ENCODE measurements around the gene OR52I1. TPM values are rescaled to one million over a fixed set of nuclear protein-coding genes. Genes with fewer than 3 reads are reported as not detected.

Gene OR52I1
- total and polyA plus RNA-seq, 2 donors from 2014 or later: not detected

GRCh38 chr11:4643076-4643475, 49.2 kb downstream of the OR52I1 start:
- H3K4me1 ChIP-seq (ENCODE audit: control insufficient read depth in 2 of 3, insufficient read depth in 2 of 3, low read depth in 1 of 3, low read length in 3 of 3): no peaks in the 10 kb centered on the region
- no peak overlapping the region for H3K4me3 ChIP-seq (ENCODE audit: low read length in 3 of 3)
- no peak for DNase-seq
- no peak for FAIRE-seq
- no peaks in the 10 kb centered on the region for H3K9me3 ChIP-seq (ENCODE audit: control insufficient read depth in 2 of 3, insufficient read depth in 1 of 3, low read length in 3 of 3)
- TF ChIP-seq CTCF (IDR thresholded peaks at IDR 0.05; ENCODE audit: borderline replicate concordance, extremely low read depth, insufficient read depth): no peak
- no peaks in the 10 kb centered on the region for H3K27me3 ChIP-seq (ENCODE audit: control insufficient read depth, insufficient read depth, low read length)
- intact Hi-C loops (cut with DNase I): no loop called here
- no peak overlapping the region for H3K27ac ChIP-seq (ENCODE audit: low read depth in 2 of 2, low read length in 2 of 2)
- no peak overlapping the region for H3K9ac ChIP-seq (ENCODE audit: low read length in 3 of 3)
- H3K36me3 ChIP-seq (ENCODE audit: control insufficient read depth in 2 of 3, insufficient read depth in 3 of 3, low read length in 3 of 3): no peaks in the 10 kb centered on the region

GRCh38 chr11:4643682-4644081, 49.8 kb downstream of the OR52I1 start, which contains the start of gene OR51E1:
OR51E1 (plus strand) TSS chr11:4643982; CDS start chr11:4652527, 8,545 bp downstream.
- intact Hi-C loops (cut with DNase I): no loop called here
- Histone ChIP-seq H3K27me3 (ENCODE audit: control insufficient read depth, insufficient read depth, low read length) (no peaks in the 10 kb centered on the region), H3K9ac (ENCODE audit: low read length in 3 of 3) (no peak within 1 kb of the TSS), H3K4me1 (ENCODE audit: control insufficient read depth in 2 of 3, insufficient read depth in 2 of 3, low read depth in 1 of 3, low read length in 3 of 3) (no peaks in the 10 kb centered on the region), H3K36me3 (ENCODE audit: control insufficient read depth in 2 of 3, insufficient read depth in 3 of 3, low read length in 3 of 3) (no peaks in the 10 kb centered on the region), H3K27ac (ENCODE audit: low read depth in 2 of 2, low read length in 2 of 2) (no peak within 1 kb of the TSS), H3K9me3 (ENCODE audit: control insufficient read depth in 2 of 3, insufficient read depth in 1 of 3, low read length in 3 of 3) (no peaks in the 10 kb centered on the region), H3K4me3 (ENCODE audit: low read length in 3 of 3) (no peak within 1 kb of the TSS)
- FAIRE-seq (no peak), DNase-seq (no peak)
- no peak for TF ChIP-seq CTCF (IDR thresholded peaks at IDR 0.05; ENCODE audit: borderline replicate concordance, extremely low read depth, insufficient read depth)

GRCh38 chr11:4644233-4644632, 50.4 kb downstream of the OR52I1 start:
- Histone ChIP-seq H3K36me3 (ENCODE audit: control insufficient read depth in 2 of 3, insufficient read depth in 3 of 3, low read length in 3 of 3) (no peaks in the 10 kb centered on the region), H3K27me3 (ENCODE audit: control insufficient read depth, insufficient read depth, low read length) (no peaks in the 10 kb centered on the region), H3K27ac (ENCODE audit: low read depth in 2 of 2, low read length in 2 of 2) (no peak overlapping the region), H3K9ac (ENCODE audit: low read length in 3 of 3) (no peak overlapping the region), H3K4me3 (ENCODE audit: low read length in 3 of 3) (no peak overlapping the region), H3K9me3 (ENCODE audit: control insufficient read depth in 2 of 3, insufficient read depth in 1 of 3, low read length in 3 of 3) (no peaks in the 10 kb centered on the region), H3K4me1 (ENCODE audit: control insufficient read depth in 2 of 3, insufficient read depth in 2 of 3, low read depth in 1 of 3, low read length in 3 of 3) (no peaks in the 10 kb centered on the region)
- no peak for FAIRE-seq
- intact Hi-C loops (cut with DNase I): no loop called here
- DNase-seq: no peak
- no peak for TF ChIP-seq CTCF (IDR thresholded peaks at IDR 0.05; ENCODE audit: borderline replicate concordance, extremely low read depth, insufficient read depth)

Other genes starting within 250 kb of the OR52I1 start
- not detected for gene OR52B4, start 225.7 kb upstream of the OR52I1 start, total RNA-seq
- gene OR52B4, start 225.7 kb upstream of the OR52I1 start, polyA plus RNA-seq (ENCODE audit: insufficient read depth, low read depth, low replicate concordance): not detected
- 23.5 TPM for gene TRIM21, start 200.3 kb upstream of the OR52I1 start, total RNA-seq
- gene TRIM21, start 200.3 kb upstream of the OR52I1 start, polyA plus RNA-seq (ENCODE audit: insufficient read depth, low read depth, low replicate concordance): 23.1 TPM
- gene OR52K2, start 144.7 kb upstream of the OR52I1 start, total RNA-seq: not detected
- gene OR52K2, start 144.7 kb upstream of the OR52I1 start, polyA plus RNA-seq (ENCODE audit: insufficient read depth, low read depth, low replicate concordance): not detected
- gene OR52K1, start 111.4 kb upstream of the OR52I1 start, total RNA-seq: not detected
- not detected for gene OR52K1, start 111.4 kb upstream of the OR52I1 start, polyA plus RNA-seq (ENCODE audit: insufficient read depth, low read depth, low replicate concordance)
- gene OR52M1, start 48.8 kb upstream of the OR52I1 start, total RNA-seq: not detected
- gene OR52M1, start 48.8 kb upstream of the OR52I1 start, polyA plus RNA-seq (ENCODE audit: insufficient read depth, low read depth, low replicate concordance): not detected
- not detected for gene OR52I2, start 12.3 kb upstream of the OR52I1 start, total RNA-seq
- gene OR52I2, start 12.3 kb upstream of the OR52I1 start, polyA plus RNA-seq (ENCODE audit: insufficient read depth, low read depth, low replicate concordance): not detected
- gene TRIM68, start 14.2 kb downstream of the OR52I1 start, total RNA-seq: 18.3 TPM
- 11.3 TPM for gene TRIM68, start 14.2 kb downstream of the OR52I1 start, polyA plus RNA-seq (ENCODE audit: insufficient read depth, low read depth, low replicate concordance)
- gene OR51D1, start 43.4 kb downstream of the OR52I1 start, total RNA-seq: not detected
- not detected for gene OR51D1, start 43.4 kb downstream of the OR52I1 start, polyA plus RNA-seq (ENCODE audit: insufficient read depth, low read depth, low replicate concordance)
- gene OR51E1, start 49.9 kb downstream of the OR52I1 start, total RNA-seq: 1.4 TPM
- gene OR51E1, start 49.9 kb downstream of the OR52I1 start, polyA plus RNA-seq (ENCODE audit: insufficient read depth, low read depth, low replicate concordance): 1.7 TPM
- gene OR51E2, start 103.8 kb downstream of the OR52I1 start, total RNA-seq: 1.2 TPM
- 0.95 TPM for gene OR51E2, start 103.8 kb downstream of the OR52I1 start, polyA plus RNA-seq (ENCODE audit: insufficient read depth, low read depth, low replicate concordance)
- not detected for gene MMP26, start 110.7 kb downstream of the OR52I1 start, total RNA-seq
- not detected for gene MMP26, start 110.7 kb downstream of the OR52I1 start, polyA plus RNA-seq (ENCODE audit: insufficient read depth, low read depth, low replicate concordance)
- gene OR51F1, start 175.9 kb downstream of the OR52I1 start, total RNA-seq: not detected
- gene OR51F1, start 175.9 kb downstream of the OR52I1 start, polyA plus RNA-seq (ENCODE audit: insufficient read depth, low read depth, low replicate concordance): not detected
- gene OR52R1, start 210.3 kb downstream of the OR52I1 start, total RNA-seq: not detected
- not detected for gene OR52R1, start 210.3 kb downstream of the OR52I1 start, polyA plus RNA-seq (ENCODE audit: insufficient read depth, low read depth, low replicate concordance)
- gene OR51F2, start 227.3 kb downstream of the OR52I1 start, total RNA-seq: not detected
- not detected for gene OR51F2, start 227.3 kb downstream of the OR52I1 start, polyA plus RNA-seq (ENCODE audit: insufficient read depth, low read depth, low replicate concordance)